GM19455 (cell line): ENCODE results near the gene OAS3.
A peak's percentile ranks its signal among the peaks of the same experiment; 100 is the strongest.
"Not testable (repeated sequence)": the region's sequence is repeated elsewhere in the genome, so short reads cannot be mapped to it uniquely, and the experiment has no call there.

Experiments used
- ATAC-seq: cut with Tn5 transposase; IDR thresholded peaks from one replicate; pipeline ENCODE4 v1.9.1; 2021; ENCODE audit not compliant: unreplicated experiment

The OAS3 gene

DNA sequence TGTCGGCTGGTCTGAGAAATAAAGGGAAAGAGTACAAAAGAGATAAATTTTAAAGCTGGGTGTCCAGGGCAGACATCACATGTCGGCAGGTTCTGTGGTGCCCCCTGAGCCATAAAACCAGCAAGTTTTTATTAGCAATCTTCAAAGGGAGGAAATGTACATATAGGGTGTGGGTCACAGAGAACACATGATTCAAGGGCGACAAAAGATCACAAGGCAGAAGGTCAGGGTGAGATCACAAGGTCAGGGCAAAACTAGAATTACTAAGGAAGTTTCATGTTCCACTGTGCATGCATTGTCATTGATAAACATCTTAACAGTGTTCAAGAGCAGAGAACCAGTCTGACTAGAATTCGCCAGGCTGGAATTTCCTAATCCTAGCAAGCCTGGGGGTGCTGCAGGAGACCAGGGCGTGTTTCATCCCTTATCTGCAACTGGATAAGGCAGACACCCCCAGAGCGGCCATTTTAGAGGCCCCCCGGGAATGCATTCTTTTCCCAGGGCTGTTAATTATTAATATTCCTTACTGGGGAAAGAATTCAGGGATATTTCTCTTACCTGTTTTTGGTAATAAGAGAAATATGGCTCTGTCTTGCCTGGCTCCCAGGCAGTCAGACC lies 11.7 kb upstream of the OAS3 start:
- ATAC-seq, result not testable (repeated sequence)

DNA sequence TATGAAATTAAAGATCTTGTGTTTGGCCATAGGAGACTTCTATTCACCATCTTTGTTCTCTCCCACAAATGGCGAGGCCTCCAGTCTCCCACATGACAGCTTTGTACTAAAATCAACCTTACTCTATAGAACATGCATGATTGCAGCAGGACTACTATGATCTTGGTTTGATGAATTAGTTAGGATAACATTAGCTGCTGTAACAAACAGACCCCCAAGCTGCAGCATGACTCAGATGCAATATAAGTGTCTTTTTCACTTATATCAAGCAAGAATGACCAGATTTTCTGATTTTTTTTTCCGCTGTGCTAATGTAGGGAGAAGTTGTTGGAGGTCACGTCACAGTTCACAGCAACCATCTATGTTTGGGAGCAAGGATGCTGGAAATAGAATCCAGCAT lies 10.8 kb upstream of the OAS3 start:
- no peak for ATAC-seq

DNA sequence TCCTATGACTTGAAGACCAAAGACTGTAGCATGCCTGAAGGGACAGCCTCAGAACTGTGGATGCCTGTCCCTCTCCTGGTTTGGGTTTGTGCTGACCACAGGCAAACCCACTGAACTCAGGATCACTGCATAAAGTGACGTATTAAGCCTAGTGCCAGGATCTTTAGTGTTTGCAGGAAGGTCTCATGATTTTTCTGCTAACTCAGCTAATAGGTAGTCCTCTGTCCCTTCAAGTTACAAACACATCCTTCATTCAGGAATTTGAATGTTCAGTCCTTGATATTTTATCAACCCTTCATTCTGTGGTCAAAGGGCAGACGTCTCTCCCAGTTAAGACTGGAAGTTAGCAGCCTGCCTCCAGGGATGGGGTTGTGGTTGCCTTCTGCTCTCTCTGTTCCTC lies 10.3 kb upstream of the OAS3 start:
- ATAC-seq, result no peak

DNA sequence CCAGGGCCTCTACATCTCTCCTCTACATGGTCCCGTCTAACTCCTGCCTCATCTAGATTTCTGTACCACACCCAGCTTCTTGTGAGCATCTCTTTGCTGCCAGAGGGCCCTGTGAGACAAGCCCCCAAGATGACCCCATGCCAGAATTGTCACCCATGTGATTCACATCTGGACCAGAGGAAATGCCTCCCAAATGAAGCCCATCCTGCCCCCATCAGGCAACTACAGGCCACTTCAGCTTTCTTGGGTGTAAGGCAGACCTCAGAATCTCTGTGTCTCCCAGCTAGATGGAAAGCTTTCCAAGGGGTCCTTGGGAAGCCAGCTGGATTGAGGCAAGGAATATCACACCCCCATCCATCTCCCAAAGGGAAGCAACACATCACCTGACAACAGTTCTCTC lies 9.3 kb upstream of the OAS3 start:
- no peak for ATAC-seq

DNA sequence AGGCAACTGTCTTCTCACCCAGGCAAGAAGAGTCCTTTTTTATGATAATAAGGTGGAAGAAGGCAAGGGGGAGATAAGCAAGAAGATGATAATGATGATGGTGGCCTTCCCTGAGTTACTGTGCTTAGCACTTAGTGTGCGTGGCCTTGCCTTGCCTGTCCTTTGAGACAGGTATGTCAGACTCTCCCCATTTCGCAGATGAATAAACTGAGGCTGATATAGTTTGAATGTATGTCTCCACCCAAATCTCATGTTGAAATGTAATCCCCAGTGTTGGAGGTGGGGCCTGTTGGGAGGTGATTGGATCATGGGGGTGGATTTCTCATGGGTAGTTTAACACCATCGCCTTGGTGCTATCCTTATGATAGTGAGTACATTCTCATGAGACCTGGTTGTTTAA lies 8.6 kb upstream of the OAS3 start:
- no peak for ATAC-seq

DNA sequence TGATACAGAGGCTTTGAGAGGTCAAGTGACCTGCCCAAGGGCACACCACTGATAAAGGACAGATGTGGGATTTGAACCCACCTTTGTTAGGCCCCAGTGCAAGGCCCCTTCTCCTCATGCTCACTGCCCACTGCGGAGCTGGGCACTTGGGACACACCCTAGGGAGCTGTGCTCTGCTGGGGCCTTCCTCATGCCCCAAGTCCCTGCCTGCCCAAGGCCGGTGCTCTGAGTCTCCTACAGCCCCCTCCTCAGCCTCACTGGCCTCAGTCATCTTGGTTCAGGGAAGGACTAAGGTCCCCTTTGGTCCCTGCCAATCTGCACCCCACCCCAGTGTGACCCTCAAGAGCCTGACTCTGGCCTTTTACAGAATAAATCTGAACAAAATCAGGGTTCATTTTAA lies 7.9 kb upstream of the OAS3 start:
- no peak for ATAC-seq

DNA sequence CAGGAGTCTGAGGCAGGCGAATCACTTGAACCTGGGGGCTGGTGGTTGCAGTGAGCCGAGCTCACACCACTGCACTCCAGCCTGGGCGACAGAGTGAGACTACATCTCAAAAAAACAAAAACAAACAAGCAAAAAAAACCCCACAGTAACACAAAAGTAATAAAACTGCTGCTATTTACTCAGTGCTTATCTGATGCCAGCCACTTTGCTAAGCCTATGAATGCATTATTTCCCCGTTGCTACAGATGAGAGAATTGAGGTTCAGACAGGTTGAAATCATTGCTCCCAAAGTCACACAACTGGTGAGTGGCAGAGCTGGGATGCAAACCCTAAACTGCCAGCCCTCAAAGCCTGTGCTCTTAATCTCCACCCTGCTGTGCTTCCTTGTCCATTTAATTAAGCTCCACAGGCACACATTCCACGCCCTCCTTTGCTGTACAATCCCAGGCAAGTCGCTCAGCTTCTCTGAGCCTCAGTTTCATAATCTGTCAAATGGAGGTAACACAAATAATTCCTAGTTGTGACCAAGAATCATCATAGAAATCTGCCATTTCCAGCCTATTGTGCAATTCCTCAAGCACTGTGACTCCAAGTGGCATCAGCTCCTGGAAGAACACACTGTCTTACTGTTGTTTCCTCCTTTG lies 5.7 kb upstream of the OAS3 start:
- no peak for ATAC-seq

DNA sequence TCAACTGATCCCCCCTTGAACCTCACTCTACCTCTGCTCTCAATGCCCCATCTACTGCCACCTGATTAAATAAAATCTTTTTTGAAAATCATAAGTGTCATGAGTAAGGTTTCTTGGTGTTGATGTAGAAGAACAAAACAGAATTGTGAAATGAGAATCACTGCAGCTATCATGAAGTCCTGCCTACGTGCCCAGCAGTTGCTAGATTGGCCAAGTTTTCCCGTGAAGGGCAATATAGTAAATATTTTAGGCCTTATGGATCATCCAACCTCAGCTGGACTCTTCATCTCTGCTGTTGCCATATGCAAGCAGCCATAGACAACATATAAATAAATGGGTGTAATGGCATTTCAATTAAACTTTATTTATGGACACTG lies 5.2 kb upstream of the OAS3 start:
- ATAC-seq, result no peak

DNA sequence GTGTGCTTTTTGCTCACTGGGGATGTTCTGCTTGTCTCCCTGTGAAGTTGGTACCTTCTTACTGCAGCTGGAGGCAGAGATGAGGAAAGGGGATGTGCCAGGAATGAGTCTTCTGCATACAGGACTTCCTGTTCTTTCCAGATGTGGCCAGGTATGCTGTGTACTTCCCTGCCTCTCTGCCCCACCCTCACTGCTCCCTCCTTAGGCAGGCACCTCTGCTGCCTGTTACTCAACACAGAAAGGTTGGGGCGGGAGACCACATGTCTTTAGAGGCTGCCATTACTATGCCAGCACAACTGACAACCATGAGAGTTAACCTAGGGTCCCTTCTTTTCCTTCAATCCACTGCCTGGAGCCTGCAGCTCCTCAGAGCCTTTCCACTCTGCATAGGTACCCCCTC lies 2.0 kb upstream of the OAS3 start:
- no peak for ATAC-seq

DNA sequence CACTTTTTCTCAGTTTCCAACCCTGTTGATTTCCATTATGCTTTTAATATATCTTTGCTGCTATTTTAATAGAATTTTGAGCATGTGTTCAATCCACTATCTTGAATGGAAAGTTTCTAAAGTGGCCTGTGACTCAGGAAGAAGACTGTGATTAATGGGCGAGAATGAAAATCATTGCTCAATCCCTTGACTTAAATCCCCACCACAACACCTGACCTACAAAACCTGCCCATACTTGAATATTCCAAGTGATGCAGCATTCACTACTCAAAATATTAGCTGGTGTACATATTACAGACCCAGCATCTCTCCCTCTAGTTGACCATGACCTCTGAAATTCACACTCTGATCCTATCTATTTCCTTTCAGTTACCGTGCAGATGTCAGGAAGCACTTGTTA lies 1.3 kb upstream of the OAS3 start:
- ATAC-seq, result no peak

DNA sequence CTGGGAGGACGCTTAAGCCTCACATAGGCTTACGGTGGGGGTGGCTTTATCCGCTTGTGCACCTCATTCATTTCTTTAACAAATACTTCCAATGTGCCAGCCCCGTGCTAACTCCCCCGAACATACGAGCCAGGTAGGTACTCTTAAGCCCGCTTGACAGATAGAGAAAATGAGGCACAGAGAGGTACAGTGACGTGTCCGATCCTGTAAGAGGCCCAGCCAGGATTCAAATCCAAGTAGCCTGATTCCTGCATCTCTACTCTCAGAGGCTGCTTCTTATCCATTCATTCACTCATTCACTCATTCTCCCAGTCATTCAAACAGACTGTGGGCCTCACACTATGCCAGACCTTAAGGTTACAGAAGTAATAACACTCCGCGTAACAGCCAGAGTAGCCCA lies 477 bp downstream of the OAS3 start:
- ATAC-seq, result peak; percentile 2

DNA sequence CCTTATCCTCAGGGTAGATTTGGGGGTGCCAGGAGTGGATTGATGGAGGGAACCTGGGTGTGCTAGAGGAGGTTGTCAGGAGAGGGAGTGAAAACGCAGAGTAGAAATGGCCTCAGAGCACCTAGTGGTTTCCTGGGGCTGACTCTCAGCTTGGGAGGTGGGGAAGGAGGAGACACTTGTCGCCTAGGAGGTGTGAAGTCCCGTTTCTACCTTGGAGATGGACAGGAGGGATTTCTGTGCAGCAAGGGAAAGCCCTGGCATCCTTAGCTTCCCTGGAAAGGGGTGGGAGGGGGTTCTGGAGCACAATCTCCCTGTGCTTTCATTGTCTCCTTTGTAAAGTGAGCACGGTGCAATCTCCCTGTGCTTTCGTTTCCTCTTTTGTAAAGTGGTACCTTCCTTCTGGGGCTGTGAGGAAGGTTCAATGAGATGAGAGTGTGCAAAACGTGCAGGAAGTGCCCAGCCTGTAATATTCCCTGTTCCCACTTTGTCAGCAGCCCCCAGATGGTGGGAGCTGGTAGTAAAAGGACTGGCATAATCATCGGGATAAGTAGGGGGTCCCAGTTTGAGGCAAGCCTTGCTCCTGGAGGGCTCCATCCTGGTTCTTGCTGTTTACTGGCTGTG lies 1.6 kb downstream of the OAS3 start:
- ATAC-seq, result no peak

DNA sequence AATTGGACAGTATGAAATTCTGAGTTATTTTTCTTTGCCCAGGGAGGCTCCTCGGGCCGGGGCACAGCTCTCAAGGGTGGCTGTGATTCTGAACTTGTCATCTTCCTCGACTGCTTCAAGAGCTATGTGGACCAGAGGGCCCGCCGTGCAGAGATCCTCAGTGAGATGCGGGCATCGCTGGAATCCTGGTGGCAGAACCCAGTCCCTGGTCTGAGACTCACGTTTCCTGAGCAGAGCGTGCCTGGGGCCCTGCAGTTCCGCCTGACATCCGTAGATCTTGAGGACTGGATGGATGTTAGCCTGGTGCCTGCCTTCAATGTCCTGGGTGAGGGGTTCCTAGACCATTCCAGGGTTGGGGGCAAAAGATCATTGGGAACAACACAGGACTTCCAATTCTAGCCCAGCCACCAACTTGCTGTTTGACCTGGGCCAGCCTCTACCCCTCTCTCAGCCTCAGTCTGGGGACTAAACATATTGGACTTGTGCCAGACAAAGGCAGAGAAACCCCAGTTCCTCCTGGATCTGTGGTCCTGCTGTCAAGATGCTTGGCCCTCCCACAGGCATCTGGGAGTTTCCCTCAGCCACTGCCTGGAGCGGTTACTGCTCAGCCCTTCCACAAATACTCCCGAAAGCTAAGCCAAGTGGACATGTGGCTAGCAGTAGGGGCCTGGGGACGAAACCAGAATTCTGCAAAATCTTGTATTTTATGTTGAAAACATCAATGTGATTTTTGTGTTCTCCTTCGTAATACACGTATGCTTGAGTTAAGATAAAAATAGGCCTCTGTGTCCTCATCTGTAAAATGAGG lies 3.5 kb downstream of the OAS3 start:
- no peak for ATAC-seq

DNA sequence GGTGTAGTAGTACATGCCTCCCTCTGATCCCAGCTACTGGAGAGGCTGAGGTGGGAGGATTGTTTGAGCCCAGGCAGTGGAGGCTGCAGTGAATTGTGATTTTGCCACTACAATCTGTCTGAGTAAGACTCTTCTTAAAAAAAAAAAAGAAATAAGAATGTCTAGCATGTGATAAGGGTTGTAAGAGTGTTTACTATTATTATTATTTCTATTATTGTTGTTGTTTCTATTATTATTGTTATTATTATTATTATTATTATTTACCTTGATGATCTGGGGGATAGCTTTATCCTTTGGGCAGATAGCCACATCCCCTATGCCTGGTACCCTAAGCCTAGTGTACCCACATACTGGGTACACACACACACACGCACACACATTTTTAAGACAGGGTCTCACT lies 4.3 kb downstream of the OAS3 start:
- no peak for ATAC-seq

DNA sequence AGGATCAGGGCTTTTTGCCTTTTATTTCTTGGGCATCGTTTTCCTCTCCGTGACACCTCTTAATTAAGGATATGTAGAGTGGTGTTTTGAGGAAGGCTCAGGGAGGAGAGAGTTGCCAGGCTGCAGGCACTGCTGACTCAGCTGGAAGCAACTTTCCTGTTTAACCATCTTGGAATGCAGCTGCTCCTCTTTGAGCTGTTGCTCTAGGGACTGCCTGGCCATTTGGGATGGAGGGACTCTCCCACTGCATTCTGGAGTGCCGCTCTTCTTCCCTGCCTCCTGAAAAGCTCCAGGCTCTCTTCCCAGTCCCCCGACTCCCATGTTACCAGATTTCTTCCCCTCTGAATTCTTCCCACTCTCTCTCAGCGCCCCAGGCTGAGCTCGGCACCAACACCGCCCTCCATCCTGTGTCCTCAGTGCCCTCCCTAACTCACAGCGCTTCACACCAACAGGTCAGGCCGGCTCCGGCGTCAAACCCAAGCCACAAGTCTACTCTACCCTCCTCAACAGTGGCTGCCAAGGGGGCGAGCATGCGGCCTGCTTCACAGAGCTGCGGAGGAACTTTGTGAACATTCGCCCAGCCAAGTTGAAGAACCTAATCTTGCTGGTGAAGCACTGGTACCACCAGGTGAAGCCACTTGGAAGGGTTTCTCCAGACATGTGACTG lies 5.9 kb downstream of the OAS3 start:
- no peak for ATAC-seq

DNA sequence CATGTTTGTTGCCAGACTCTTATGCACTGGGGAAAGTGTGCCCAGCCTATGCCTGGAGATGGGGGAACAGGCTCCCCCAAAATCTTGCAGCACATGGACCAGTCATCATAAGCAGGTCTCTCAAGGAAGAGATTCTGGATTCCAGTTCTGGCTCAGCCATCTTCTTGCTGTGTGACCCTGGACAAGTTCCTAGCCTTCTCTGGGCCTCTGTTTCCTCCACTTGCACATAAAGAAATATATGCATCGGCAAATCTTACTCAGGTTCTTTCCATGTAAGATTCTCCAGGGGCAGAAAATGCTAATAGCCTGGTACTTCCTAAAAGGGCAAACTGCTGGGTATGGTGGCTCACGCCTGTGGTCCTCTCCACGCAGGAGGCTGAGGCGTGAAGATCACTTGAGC lies 7.2 kb downstream of the OAS3 start:
- no peak for ATAC-seq

DNA sequence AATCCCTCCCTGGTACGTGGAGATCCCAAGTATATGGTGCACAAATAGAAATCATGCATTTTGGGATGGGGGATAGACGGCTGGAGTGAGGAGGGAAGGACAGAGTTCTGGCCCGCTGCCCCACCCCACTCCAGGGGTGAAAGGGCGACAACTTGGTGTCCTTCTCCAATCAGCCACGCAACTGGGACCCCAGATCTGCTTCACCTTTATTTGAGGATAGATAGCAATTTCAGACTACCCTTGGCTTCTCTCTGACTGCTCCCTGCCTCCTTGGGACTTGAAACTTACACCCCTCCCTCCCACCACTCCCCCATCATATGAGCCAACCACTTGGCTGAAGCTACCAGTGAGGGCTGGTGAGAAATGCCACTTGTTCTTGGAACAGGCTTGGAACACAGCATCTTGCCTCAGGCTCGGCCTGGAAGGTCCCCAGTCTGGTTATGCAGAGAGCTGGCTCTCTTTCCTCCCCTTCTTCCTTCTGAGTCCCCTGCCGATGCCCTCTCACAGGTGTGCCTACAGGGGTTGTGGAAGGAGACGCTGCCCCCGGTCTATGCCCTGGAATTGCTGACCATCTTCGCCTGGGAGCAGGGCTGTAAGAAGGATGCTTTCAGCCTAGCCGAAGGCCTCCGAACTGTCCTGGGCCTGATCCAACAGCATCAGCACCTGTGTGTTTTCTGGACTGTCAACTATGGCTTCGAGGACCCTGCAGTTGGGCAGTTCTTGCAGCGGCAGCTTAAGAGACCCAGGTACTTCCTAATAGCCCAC lies 8.1 kb downstream of the OAS3 start:
- ATAC-seq, result no peak

DNA sequence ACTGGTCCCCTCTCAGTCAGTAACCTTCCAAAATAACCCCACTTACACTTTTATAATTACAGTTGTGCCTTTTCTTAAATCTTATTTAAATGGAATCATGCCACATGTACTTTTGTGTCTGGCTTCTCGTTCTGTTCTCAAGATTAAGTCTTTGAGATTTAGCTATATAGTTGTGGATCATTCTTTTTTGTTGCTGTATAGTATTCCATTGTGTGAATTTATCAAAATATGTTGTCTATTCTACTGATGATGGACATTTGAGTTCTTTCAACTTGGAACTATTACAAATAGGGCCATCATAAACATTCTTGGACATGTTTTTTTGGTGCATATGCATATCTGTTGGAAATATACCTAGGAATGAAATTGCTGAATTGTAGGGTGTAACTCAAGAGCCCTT lies 9.0 kb downstream of the OAS3 start:
- ATAC-seq, result no peak

DNA sequence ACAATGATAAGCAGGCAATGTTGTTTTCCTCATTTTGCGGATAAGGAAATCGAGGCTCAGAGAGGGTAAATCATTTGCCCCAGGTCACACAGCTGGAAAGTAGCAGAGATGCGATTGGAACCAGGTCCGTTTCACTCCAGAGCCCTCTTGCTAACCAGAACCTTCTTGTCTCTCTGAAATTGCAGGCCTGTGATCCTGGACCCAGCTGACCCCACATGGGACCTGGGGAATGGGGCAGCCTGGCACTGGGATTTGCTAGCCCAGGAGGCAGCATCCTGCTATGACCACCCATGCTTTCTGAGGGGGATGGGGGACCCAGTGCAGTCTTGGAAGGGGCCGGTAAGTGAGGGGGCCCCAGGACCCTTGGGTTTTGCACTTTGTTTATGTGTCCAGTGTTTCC lies 9.5 kb downstream of the OAS3 start:
- no peak for ATAC-seq

DNA sequence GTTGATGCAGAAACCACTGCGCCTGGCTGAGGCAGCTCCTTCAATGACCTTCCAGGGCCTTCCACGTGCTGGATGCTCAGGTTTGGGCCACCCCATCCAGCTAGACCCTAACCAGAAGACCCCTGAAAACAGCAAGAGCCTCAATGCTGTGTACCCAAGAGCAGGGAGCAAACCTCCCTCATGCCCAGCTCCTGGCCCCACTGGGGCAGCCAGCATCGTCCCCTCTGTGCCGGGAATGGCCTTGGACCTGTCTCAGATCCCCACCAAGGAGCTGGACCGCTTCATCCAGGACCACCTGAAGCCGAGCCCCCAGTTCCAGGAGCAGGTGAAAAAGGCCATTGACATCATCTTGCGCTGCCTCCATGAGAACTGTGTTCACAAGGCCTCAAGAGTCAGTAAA lies 10.5 kb downstream of the OAS3 start:
- ATAC-seq, result no peak

DNA sequence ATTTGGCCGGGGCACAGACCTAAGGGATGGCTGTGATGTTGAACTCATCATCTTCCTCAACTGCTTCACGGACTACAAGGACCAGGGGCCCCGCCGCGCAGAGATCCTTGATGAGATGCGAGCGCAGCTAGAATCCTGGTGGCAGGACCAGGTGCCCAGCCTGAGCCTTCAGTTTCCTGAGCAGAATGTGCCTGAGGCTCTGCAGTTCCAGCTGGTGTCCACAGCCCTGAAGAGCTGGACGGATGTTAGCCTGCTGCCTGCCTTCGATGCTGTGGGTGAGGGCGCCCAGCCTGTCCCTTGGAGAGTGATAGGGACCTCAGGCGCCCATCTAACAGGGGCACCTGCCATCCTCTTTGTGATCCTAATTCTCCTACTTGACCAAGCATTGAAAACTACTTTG lies 12.4 kb downstream of the OAS3 start:
- ATAC-seq, result no peak
